Measurements from ENCODE around the gene CRYBA1. TPM values are rescaled to one million over a fixed set of nuclear protein-coding genes. Genes with fewer than 3 reads are reported as not detected.
"Not testable (repeated sequence)": the region's sequence is repeated elsewhere in the genome, so short reads cannot be mapped to it uniquely, and the experiment has no call there.

The CRYBA1 gene
- total and polyA plus RNA-seq, 2 experiments from 2014 or later, result not detected

DNA sequence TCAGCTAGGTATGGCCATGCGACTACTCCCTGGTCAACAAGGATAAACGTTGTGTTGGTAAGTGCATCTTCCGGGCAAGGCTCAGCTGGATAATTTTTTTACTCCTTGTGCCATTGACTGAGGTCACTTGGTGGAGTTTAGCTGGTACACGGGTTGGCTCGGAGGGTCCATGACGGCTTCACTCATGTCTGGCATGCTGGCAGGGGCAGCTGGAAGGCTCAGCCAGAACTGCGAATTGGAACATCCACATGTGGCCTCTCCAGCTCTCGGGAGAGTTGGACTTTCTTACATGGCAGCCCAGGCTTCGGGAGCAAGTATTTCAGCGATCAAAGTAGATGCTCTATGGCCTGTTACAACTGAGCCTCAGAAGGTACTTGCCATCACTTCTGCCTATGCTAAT, 31.5 kb upstream of the CRYBA1 start:
- H3K4me3 ChIP-seq, result no peak overlapping the region
- H3K9me3 ChIP-seq (ENCODE audit: low read depth), result no peaks in the 10 kb centered on the region
- H3K27me3 ChIP-seq, result no peaks in the 10 kb centered on the region
- H3K27ac ChIP-seq, result no peak overlapping the region
- no peaks in the 10 kb centered on the region for H3K36me3 ChIP-seq
- H3K4me1 ChIP-seq (ENCODE audit: low read depth), result no peaks in the 10 kb centered on the region
- no peak for DNase-seq (ENCODE audit: low read depth in 1 of 2, low spot score in 1 of 2)
- TF ChIP-seq, protein P1, sequence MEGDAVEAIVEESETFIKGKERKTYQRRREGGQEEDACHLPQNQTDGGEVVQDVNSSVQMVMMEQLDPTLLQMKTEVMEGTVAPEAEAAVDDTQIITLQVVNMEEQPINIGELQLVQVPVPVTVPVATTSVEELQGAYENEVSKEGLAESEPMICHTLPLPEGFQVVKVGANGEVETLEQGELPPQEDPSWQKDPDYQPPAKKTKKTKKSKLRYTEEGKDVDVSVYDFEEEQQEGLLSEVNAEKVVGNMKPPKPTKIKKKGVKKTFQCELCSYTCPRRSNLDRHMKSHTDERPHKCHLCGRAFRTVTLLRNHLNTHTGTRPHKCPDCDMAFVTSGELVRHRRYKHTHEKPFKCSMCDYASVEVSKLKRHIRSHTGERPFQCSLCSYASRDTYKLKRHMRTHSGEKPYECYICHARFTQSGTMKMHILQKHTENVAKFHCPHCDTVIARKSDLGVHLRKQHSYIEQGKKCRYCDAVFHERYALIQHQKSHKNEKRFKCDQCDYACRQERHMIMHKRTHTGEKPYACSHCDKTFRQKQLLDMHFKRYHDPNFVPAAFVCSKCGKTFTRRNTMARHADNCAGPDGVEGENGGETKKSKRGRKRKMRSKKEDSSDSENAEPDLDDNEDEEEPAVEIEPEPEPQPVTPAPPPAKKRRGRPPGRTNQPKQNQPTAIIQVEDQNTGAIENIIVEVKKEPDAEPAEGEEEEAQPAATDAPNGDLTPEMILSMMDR (IDR thresholded peaks at IDR 0.05; ENCODE audit: low read depth, low read length), result no peak

DNA sequence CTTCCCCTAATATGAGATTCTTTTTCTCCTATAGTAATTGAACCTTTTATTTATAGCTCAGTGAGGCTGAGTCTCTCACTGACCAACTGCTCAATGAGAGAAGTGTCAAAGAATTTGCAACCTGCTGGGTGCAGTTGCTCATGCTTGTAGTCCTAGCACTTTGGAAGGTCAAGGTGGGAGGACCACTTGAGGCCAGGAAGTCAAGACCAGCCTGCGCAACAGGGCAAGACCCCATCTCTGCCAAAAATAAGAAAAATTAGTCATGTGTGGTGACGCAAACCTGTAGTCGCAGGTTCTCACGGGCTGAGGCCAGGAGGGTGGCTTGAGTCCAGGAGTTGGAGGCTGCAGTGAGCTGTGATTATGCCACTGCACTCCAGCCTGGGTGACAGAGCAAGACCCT, 30.9 kb upstream of the CRYBA1 start:
- H3K4me3 ChIP-seq, result no peak overlapping the region
- TF ChIP-seq, protein P1 (IDR thresholded peaks at IDR 0.05; ENCODE audit: low read depth, low read length), result no peak
- DNase-seq (ENCODE audit: low read depth in 1 of 2, low spot score in 1 of 2), result peak in 1 of 2 donors; percentile 54

GRCh38 chr17:29216181-29216580, 30.5 kb upstream of the CRYBA1 start:
- DNase-seq (ENCODE audit: low read depth in 1 of 2, low spot score in 1 of 2), result no peak
- H3K9me3 ChIP-seq (ENCODE audit: low read depth), result no peaks in the 10 kb centered on the region
- H3K27me3 ChIP-seq, result no peaks in the 10 kb centered on the region
- H3K4me1 ChIP-seq (ENCODE audit: low read depth), result no peaks in the 10 kb centered on the region
- H3K4me3 ChIP-seq, result no peak overlapping the region
- H3K27ac ChIP-seq, result no peak overlapping the region
- H3K36me3 ChIP-seq, result no peaks in the 10 kb centered on the region
- TF ChIP-seq, protein P1 (IDR thresholded peaks at IDR 0.05; ENCODE audit: low read depth, low read length), result no peak

More for the DNA sequence above, 30.9 kb upstream of the CRYBA1 start:
- H3K9me3 ChIP-seq (ENCODE audit: low read depth), result no peaks in the 10 kb centered on the region
- no peak overlapping the region for H3K27ac ChIP-seq
- no peaks in the 10 kb centered on the region for H3K36me3 ChIP-seq
- H3K27me3 ChIP-seq, result no peaks in the 10 kb centered on the region
- H3K4me1 ChIP-seq (ENCODE audit: low read depth), result no peaks in the 10 kb centered on the region

GRCh38 chr17:29216856-29217255, 29.8 kb upstream of the CRYBA1 start:
- Histone ChIP-seq H3K36me3 (no peaks in the 10 kb centered on the region), H3K9me3 (ENCODE audit: low read depth) (no peaks in the 10 kb centered on the region), H3K4me3 (no peak overlapping the region), H3K27ac (no peak overlapping the region), H3K4me1 (ENCODE audit: low read depth) (no peaks in the 10 kb centered on the region), H3K27me3 (no peaks in the 10 kb centered on the region)
- no peak for DNase-seq (ENCODE audit: low read depth in 1 of 2, low spot score in 1 of 2)
- TF ChIP-seq, protein P1 (IDR thresholded peaks at IDR 0.05; ENCODE audit: low read depth, low read length), result no peak

DNA sequence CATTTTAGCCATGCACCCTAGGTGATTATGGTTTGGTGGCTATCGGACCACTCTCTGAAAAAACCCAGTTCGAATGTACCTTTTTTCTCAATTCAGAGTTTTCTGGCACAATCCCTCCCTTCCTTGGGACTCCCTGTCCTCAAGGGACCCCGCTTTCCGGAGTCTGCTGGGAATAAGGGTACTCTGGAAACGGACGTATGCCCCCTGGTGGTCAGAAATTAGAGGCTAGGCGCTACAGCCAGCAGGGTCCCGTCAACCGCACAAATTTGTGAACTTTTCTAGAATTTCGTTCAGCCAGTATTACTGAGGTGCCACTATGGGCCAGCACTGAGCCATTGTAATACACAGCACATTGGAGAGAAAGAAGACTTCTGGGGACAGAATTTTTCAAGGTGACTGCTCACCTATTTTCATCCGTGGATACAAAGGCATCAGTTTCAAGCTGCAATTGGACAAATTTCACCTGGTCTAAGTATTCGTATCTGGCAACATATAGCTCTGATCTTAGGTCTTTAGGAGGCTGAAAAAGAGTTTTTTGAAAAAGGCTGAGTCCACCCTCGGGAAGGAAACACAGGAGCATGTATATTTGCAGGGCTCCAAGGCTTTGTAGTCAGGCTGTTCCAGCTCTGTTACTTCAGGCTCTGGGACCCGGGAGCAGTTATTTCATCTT, 27.1 kb upstream of the CRYBA1 start:
- Histone ChIP-seq H3K9me3 (ENCODE audit: low read depth) (no peaks in the 10 kb centered on the region), H3K4me3 (no peak overlapping the region), H3K27me3 (no peaks in the 10 kb centered on the region), H3K27ac (no peak overlapping the region), H3K4me1 (ENCODE audit: low read depth) (no peaks in the 10 kb centered on the region), H3K36me3 (no peaks in the 10 kb centered on the region)
- TF ChIP-seq, protein P1 (IDR thresholded peaks at IDR 0.05; ENCODE audit: low read depth, low read length), result peak; percentile 95
- peak; percentile 86 to 90 for DNase-seq (ENCODE audit: low read depth in 1 of 2, low spot score in 1 of 2)

DNA sequence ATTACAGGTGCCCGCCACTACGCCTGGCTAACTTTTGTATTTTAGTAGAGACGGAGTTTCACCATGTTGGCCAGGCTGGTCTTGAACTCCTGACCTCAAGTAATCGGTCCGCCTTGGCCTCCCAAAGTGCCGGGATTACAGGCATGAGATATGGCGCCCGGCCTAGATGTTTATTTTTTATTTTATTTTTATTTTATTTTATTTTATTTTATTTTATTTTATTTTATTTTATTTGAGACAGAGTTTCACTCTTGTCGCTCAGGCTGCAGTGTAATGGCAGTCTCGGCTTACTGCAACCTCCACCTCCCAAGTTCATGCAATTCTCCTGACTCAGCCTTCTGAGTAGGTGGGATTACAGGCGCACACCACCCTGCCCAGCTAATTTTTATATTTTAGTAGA, 25.3 kb upstream of the CRYBA1 start:
- H3K27me3 ChIP-seq; H3K27ac ChIP-seq; DNase-seq (ENCODE audit: low read depth in 1 of 2, low spot score in 1 of 2); H3K36me3 ChIP-seq; H3K9me3 ChIP-seq (ENCODE audit: low read depth); H3K4me1 ChIP-seq (ENCODE audit: low read depth); H3K4me3 ChIP-seq: not testable (repeated sequence)

All from cardiac muscle cell (in vitro differentiated cells and primary cell).